NB4 (cell line): Measurements from ENCODE around the gene GPATCH2L.

Experiments
- CTCF ChIP-seq: IDR thresholded peaks from one replicate; pipeline ENCODE4 v1.5.1; 2012; ENCODE audit warnings: low read depth, low read length
- MAX ChIP-seq: IDR thresholded peaks from 2 replicates; pipeline ENCODE4 v1.6.1; 2011; ENCODE audit warnings: low read depth, low read length
- MYC ChIP-seq: IDR thresholded peaks from 2 replicates; pipeline ENCODE4 v1.6.1; 2011; ENCODE audit warnings: low read depth, low read length

GRCh38 chr14:76138119-76138757, 13.5 kb upstream of the GPATCH2L start:
- TF ChIP-seq CTCF (no peak), MYC (no peak), MAX (no peak)
